ENCODE results near the gene MARCHF9.

GRCh38 chr12:57808351-57808750 is 53.4 kb downstream of the MARCHF9 start:
- TF ChIP-seq CTCF (IDR thresholded peaks at IDR 0.05), result no peak
- TF ChIP-seq, protein P1, sequence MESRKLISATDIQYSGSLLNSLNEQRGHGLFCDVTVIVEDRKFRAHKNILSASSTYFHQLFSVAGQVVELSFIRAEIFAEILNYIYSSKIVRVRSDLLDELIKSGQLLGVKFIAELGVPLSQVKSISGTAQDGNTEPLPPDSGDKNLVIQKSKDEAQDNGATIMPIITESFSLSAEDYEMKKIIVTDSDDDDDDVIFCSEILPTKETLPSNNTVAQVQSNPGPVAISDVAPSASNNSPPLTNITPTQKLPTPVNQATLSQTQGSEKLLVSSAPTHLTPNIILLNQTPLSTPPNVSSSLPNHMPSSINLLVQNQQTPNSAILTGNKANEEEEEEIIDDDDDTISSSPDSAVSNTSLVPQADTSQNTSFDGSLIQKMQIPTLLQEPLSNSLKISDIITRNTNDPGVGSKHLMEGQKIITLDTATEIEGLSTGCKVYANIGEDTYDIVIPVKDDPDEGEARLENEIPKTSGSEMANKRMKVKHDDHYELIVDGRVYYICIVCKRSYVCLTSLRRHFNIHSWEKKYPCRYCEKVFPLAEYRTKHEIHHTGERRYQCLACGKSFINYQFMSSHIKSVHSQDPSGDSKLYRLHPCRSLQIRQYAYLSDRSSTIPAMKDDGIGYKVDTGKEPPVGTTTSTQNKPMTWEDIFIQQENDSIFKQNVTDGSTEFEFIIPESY (IDR thresholded peaks at IDR 0.05; ENCODE audit: borderline replicate concordance, low read depth), result no peak
- TF ChIP-seq POLR2AphosphoS5 (IDR thresholded peaks at IDR 0.05; ENCODE audit: low read depth, low read length), result no peak
- TF ChIP-seq, protein P2, sequence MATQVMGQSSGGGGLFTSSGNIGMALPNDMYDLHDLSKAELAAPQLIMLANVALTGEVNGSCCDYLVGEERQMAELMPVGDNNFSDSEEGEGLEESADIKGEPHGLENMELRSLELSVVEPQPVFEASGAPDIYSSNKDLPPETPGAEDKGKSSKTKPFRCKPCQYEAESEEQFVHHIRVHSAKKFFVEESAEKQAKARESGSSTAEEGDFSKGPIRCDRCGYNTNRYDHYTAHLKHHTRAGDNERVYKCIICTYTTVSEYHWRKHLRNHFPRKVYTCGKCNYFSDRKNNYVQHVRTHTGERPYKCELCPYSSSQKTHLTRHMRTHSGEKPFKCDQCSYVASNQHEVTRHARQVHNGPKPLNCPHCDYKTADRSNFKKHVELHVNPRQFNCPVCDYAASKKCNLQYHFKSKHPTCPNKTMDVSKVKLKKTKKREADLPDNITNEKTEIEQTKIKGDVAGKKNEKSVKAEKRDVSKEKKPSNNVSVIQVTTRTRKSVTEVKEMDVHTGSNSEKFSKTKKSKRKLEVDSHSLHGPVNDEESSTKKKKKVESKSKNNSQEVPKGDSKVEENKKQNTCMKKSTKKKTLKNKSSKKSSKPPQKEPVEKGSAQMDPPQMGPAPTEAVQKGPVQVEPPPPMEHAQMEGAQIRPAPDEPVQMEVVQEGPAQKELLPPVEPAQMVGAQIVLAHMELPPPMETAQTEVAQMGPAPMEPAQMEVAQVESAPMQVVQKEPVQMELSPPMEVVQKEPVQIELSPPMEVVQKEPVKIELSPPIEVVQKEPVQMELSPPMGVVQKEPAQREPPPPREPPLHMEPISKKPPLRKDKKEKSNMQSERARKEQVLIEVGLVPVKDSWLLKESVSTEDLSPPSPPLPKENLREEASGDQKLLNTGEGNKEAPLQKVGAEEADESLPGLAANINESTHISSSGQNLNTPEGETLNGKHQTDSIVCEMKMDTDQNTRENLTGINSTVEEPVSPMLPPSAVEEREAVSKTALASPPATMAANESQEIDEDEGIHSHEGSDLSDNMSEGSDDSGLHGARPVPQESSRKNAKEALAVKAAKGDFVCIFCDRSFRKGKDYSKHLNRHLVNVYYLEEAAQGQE (IDR thresholded peaks at IDR 0.05; ENCODE audit: low read depth, low read length), result no peak
- TF ChIP-seq EP300 (IDR thresholded peaks at IDR 0.05; ENCODE audit: borderline replicate concordance in 1 of 2, low read depth in 1 of 2, low read length in 1 of 2), result no peak
- TF ChIP-seq FOXM1 (IDR thresholded peaks at IDR 0.05; ENCODE audit: low read depth), result no peak
- no peak for TF ChIP-seq MXI1 (IDR thresholded peaks at IDR 0.05; ENCODE audit: low read depth, low read length)

All from SK-N-SH (cell line).